Calu3 (cell line): ENCODE data around the gene CACNG4. TPM values are rescaled to one million over a fixed set of nuclear protein-coding genes. Genes with fewer than 3 reads are reported as not detected.

Source experiments
- BruUV-seq: library from RNA; stranded (reverse); fragments of 400-500 nt; replicated peaks from 2 replicates; lab custom pipeline; 2021; lab: Mats Ljungman, UMichigan
- CTCF ChIA-PET: fragments of 300-600 bp; sonication (Branson Sonifier 250); formaldehyde crosslinking; loops from one replicate; lab custom pipeline; 2022; ENCODE audit warnings: antibody characterized with exemption; lab: Charles Lee
- DNase-seq: peaks from one replicate; pipeline ENCODE4 v3.0.0; 2022
- H3K27ac Mint-ChIP-seq: one replicate; pipeline ENCODE4 v1.8.0; 2022; ENCODE audit warnings: mixed read lengths; ENCODE audit not compliant: unreplicated experiment
- H3K27me3 Mint-ChIP-seq: one replicate; pipeline ENCODE4 v1.8.0; 2022; ENCODE audit warnings: mixed read lengths; ENCODE audit not compliant: unreplicated experiment
- H3K36me3 Mint-ChIP-seq: one replicate; pipeline ENCODE4 v1.8.0; 2022; ENCODE audit warnings: mild to moderate bottlenecking, moderate library complexity, mixed read lengths; ENCODE audit not compliant: insufficient read depth, unreplicated experiment
- H3K4me1 Mint-ChIP-seq: one replicate; pipeline ENCODE4 v1.8.0; 2022; ENCODE audit warnings: mild to moderate bottlenecking, low read depth, mixed read lengths; ENCODE audit not compliant: unreplicated experiment
- H3K4me3 Mint-ChIP-seq: one replicate; pipeline ENCODE4 v1.8.0; 2022; ENCODE audit warnings: mild to moderate bottlenecking, low read depth, moderate library complexity, mixed read lengths; ENCODE audit not compliant: unreplicated experiment
- H3K9me3 Mint-ChIP-seq: one replicate; pipeline ENCODE4 v1.8.0; 2022; ENCODE audit warnings: low read depth, mixed read lengths; ENCODE audit not compliant: unreplicated experiment
- intact Hi-C: fragments of 100-400 bp; cut with micrococcal nuclease; formaldehyde crosslinking; loops from one replicate; pipeline ENCODE4 v1.10.0; 2022; ENCODE audit not compliant: unreplicated experiment
- total RNA-seq: library from RNA; stranded (reverse); gene quantifications from 2 replicates; pipeline ENCODE4 v1.2.3, GENCODE V29; 2022
- TF ChIP-seq, protein P1 (sequence below): fragments of 200-600 bp; IDR thresholded peaks from one replicate; pipeline ENCODE4 v1.8.0; 2022; ENCODE audit warnings: antibody characterized with exemption; ENCODE audit not compliant: unreplicated experiment

The CACNG4 gene
- total RNA-seq, 1 experiment from 2014 or later: 3.8 TPM

GRCh38 chr17:66943484-66943883 is 21.0 kb upstream of the CACNG4 start:
- no peak overlapping the region for H3K27ac Mint-ChIP-seq
- TF ChIP-seq, protein P1, sequence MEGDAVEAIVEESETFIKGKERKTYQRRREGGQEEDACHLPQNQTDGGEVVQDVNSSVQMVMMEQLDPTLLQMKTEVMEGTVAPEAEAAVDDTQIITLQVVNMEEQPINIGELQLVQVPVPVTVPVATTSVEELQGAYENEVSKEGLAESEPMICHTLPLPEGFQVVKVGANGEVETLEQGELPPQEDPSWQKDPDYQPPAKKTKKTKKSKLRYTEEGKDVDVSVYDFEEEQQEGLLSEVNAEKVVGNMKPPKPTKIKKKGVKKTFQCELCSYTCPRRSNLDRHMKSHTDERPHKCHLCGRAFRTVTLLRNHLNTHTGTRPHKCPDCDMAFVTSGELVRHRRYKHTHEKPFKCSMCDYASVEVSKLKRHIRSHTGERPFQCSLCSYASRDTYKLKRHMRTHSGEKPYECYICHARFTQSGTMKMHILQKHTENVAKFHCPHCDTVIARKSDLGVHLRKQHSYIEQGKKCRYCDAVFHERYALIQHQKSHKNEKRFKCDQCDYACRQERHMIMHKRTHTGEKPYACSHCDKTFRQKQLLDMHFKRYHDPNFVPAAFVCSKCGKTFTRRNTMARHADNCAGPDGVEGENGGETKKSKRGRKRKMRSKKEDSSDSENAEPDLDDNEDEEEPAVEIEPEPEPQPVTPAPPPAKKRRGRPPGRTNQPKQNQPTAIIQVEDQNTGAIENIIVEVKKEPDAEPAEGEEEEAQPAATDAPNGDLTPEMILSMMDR: no peak
- H3K4me3 Mint-ChIP-seq: no peak overlapping the region
- intact Hi-C loops: no loop called here
- no TSS peak for BruUV-seq
- H3K9me3 Mint-ChIP-seq: no peaks in the 10 kb centered on the region
- peaks cover 29% of the 10 kb centered on the region for H3K4me1 Mint-ChIP-seq
- CTCF ChIA-PET: interaction anchor here (2.9 kb wide), 1 partner anchor 32 kb away, joined by 10 read pairs; no protein-coding TSS in a partner anchor
- H3K27me3 Mint-ChIP-seq: peaks cover 20% of the 10 kb centered on the region
- DNase-seq: no peak
- no peaks in the 10 kb centered on the region for H3K36me3 Mint-ChIP-seq

DNA sequence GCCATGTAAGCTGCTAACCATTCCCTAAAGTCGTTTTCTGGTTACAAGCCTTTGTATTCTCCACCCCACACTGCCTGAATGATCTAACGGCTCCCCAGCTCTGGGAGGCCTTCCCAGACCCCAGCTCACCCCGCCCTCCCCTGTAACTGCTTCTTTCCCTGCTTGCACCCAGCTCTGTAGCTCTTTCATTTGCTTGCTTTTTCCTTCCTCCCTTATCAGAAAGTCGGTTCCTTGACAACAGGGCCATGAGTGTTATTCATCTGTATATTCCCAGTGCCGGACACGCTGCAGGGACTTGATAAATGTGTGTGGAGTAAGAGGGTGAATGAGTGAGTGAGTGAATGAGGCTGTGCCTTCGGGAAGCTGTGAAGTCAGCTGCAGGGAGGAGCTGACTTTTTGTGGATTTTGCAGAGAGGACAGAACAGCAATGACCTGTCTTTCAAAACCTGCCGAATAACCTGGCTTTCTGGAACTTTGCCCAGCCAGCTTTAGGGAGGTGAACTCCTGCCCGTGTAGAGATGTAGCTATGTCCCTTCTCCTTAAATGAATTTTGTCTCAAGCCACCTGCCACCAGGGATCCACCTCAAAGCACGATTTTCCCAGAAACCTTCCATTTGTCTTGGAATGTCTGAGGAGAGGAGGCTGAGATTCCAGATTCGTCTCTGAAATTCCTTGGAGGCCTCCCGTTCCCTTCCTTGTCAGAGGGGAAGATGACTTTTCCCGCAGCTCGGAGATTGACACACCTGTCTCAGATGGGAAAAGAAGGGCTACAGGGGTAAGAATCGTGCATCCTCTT is 20.0 kb upstream of the CACNG4 start:
- intact Hi-C loops: no loop called here
- Mint-ChIP-seq H3K4me3 (no peak overlapping the region), H3K27me3 (peaks cover 10% of the 10 kb centered on the region), H3K27ac (no peak overlapping the region), H3K36me3 (no peaks in the 10 kb centered on the region), H3K4me1 (peaks cover 34% of the 10 kb centered on the region), H3K9me3 (no peaks in the 10 kb centered on the region)
- CTCF ChIA-PET: interaction anchor here (0.6 to 2.9 kb wide), 4 partner anchors 13 to 887 kb away, joined by 3 to 10 read pairs (median 4); no protein-coding TSS in a partner anchor
- TF ChIP-seq, protein P1: no peak
- BruUV-seq: no TSS peak
- DNase-seq: peak; percentile 21

GRCh38 chr17:66945147-66945835 is 19.2 kb upstream of the CACNG4 start:
- TF ChIP-seq, protein P1: no peak
- no TSS peak for BruUV-seq
- no peak overlapping the region for H3K27ac Mint-ChIP-seq
- intact Hi-C loops: no loop called here
- H3K4me1 Mint-ChIP-seq: peaks cover 41% of the 10 kb centered on the region
- no peak overlapping the region for H3K4me3 Mint-ChIP-seq
- CTCF ChIA-PET: interaction anchor here (1.0 to 2.9 kb wide), 3 partner anchors 12 to 30 kb away, joined by 3 to 10 read pairs (median 5); no protein-coding TSS in a partner anchor
- H3K9me3 Mint-ChIP-seq: no peaks in the 10 kb centered on the region
- peaks cover 2% of the 10 kb centered on the region for H3K27me3 Mint-ChIP-seq
- DNase-seq: peak; percentile 31
- H3K36me3 Mint-ChIP-seq: no peaks in the 10 kb centered on the region

DNA sequence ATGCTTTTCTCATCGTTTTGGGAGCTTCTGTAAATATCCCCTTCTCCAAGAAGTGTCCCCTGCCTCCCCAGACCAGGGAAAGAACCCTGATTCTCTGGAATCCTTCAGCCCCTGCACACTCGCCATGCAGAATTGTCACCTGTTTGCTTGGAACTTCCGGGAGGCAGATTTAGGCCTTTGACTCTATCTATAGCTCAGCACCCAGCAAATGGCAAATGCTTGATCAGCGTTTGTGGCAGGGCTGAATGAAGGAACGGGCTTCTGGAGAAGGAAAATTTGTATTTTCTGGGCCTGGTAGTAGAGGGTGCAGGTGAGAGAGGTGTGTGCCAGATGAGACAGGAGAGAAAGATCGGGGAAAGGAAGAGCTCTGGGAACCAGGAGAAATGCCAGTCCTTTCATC is 18.3 kb upstream of the CACNG4 start:
- no peak overlapping the region for H3K4me3 Mint-ChIP-seq
- no peaks in the 10 kb centered on the region for H3K27me3 Mint-ChIP-seq
- H3K27ac Mint-ChIP-seq: peak overlapping the region; percentile 28
- no peaks in the 10 kb centered on the region for H3K9me3 Mint-ChIP-seq
- DNase-seq: no peak
- H3K36me3 Mint-ChIP-seq: no peaks in the 10 kb centered on the region
- BruUV-seq: no TSS peak
- TF ChIP-seq, protein P1: no peak
- intact Hi-C loops: no loop called here
- H3K4me1 Mint-ChIP-seq: peaks cover 51% of the 10 kb centered on the region
- CTCF ChIA-PET: interaction anchor here (1.9 kb wide), 1 partner anchor 31 kb away, joined by 5 read pairs; no protein-coding TSS in a partner anchor
